HEK293T (cell line): ENCODE measurements around the gene ERCC8.

ENCODE experiments used
- ARNT ChIP-seq: fragments of 450-650 bp; IDR thresholded peaks from 2 replicates; pipeline ENCODE4 v1.6.1; 2017; ENCODE audit warnings: mild to moderate bottlenecking
- CTBP1 ChIP-seq: fragments of 450-650 bp; IDR thresholded peaks from 2 replicates; pipeline ENCODE4 v1.6.1; 2016; ENCODE audit warnings: borderline replicate concordance
- ELF4 ChIP-seq: fragments of 450-650 bp; IDR thresholded peaks from 2 replicates; pipeline ENCODE4 v1.6.1; 2017; ENCODE audit warnings: antibody characterized with exemption
- FOXK2 ChIP-seq: fragments of 450-650 bp; IDR thresholded peaks from 2 replicates; pipeline ENCODE4 v1.6.1; 2016; ENCODE audit warnings: mild to moderate bottlenecking
- FOXM1 ChIP-seq: fragments of 450-650 bp; IDR thresholded peaks from 2 replicates; pipeline ENCODE4 v1.6.1; 2017; ENCODE audit warnings: mild to moderate bottlenecking, borderline replicate concordance
- L3MBTL2 ChIP-seq: fragments of 450-650 bp; conservative IDR thresholded peaks from 2 replicates; pipeline ENCODE4 v1.6.1; 2016; ENCODE audit warnings: mild to moderate bottlenecking
- LEF1 ChIP-seq: fragments of 450-650 bp; IDR thresholded peaks from 2 replicates; pipeline ENCODE4 v1.6.1; 2017; ENCODE audit warnings: mild to moderate bottlenecking, borderline replicate concordance
- NFRKB ChIP-seq: fragments of 450-650 bp; IDR thresholded peaks from 2 replicates; pipeline ENCODE4 v1.6.1; 2016; ENCODE audit warnings: mild to moderate bottlenecking, moderate library complexity
- PKNOX1 ChIP-seq: fragments of 450-650 bp; IDR thresholded peaks from 2 replicates; pipeline ENCODE4 v1.6.1; 2016
- SP1 ChIP-seq: fragments of 450-650 bp; IDR thresholded peaks from 2 replicates; pipeline ENCODE4 v1.6.1; 2017
- TARDBP ChIP-seq: fragments of 450-650 bp; IDR thresholded peaks from 2 replicates; pipeline ENCODE4 v1.6.1; 2016
- ZNF384 ChIP-seq: fragments of 450-650 bp; IDR thresholded peaks from 2 replicates; pipeline ENCODE4 v1.6.1; 2016

- TF ChIP-seq PKNOX1 (no peak), FOXM1 (no peak), FOXK2 (no peak), CTBP1 (no peak), ARNT (no peak), ZNF384 (no peak), LEF1 (no peak), L3MBTL2 (no peak), TARDBP (no peak), SP1 (no peak), NFRKB (no peak), ELF4 (no peak)
Measured at GRCh38 chr5:60961685-60962084, 16.8 kb upstream of the ERCC8 start.
